MM.1S (cell line): Measurements from ENCODE around the gene OR51B4.

Experiments
- EZH2phosphoT487 ChIP-seq: fragments of 300-600 bp; sonication (generic); IDR thresholded peaks from 2 replicates; pipeline ENCODE4 v1.6.1; 2018; ENCODE audit warnings: antibody characterized with exemption, low read length
- TF ChIP-seq, protein P1 (sequence below): fragments of 300-600 bp; sonication (generic); IDR thresholded peaks from 2 replicates; pipeline ENCODE4 v1.5.1; 2016; ENCODE audit warnings: antibody characterized with exemption, low read length, mixed read lengths

DNA sequence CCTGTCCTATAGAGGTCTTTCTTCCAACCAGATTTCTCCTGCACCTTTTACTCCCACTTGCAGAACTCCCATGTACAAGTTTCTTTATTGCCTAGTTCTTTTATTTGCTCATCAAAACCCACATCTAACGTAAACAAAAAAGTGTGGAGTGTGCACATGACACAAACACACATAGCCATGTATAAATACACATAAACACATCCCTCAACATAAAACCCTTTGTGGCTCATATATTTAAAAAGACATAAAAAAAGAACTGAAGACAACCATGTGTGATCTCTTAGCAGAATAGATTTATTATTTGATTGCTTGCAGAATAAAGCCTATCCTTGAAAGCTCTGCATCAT lies 48.9 kb downstream of the OR51B4 start:
- TF ChIP-seq, protein P1, sequence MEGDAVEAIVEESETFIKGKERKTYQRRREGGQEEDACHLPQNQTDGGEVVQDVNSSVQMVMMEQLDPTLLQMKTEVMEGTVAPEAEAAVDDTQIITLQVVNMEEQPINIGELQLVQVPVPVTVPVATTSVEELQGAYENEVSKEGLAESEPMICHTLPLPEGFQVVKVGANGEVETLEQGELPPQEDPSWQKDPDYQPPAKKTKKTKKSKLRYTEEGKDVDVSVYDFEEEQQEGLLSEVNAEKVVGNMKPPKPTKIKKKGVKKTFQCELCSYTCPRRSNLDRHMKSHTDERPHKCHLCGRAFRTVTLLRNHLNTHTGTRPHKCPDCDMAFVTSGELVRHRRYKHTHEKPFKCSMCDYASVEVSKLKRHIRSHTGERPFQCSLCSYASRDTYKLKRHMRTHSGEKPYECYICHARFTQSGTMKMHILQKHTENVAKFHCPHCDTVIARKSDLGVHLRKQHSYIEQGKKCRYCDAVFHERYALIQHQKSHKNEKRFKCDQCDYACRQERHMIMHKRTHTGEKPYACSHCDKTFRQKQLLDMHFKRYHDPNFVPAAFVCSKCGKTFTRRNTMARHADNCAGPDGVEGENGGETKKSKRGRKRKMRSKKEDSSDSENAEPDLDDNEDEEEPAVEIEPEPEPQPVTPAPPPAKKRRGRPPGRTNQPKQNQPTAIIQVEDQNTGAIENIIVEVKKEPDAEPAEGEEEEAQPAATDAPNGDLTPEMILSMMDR, result no peak
- TF ChIP-seq EZH2phosphoT487, result no peak
